Activated B cell treated with CpG ODN at 0.5 μM for 24 hours (primary cell): ENCODE data around the gene PRSS16. TPM values are rescaled to one million over a fixed set of nuclear protein-coding genes. Genes with fewer than 3 reads are reported as not detected.
A peak's percentile ranks its signal among the peaks of the same experiment; 100 is the strongest.

Experiments
- ATAC-seq: fragments of 200-7000 bp; cut with Tn5 transposase; one replicate; pipeline ENCODE4 v1.10.0; 2021; ENCODE audit warnings: low read depth, mild to moderate bottlenecking, moderate library complexity
- CTCF ChIA-PET: fragments of 350-600 bp; sonication (Branson Sonifier 250); formaldehyde crosslinking; loops from one replicate; lab custom pipeline; 2021; ENCODE audit warnings: antibody characterized with exemption; lab: Charles Lee
- POLR2A ChIA-PET: fragments of 350-600 bp; sonication (Branson Sonifier 250); formaldehyde crosslinking; loops from one replicate; lab custom pipeline; 2021; ENCODE audit warnings: antibody characterized with exemption; lab: Charles Lee
- DNase-seq: peaks from one replicate; pipeline ENCODE4 v3.0.0; 2022
- H3K27ac Mint-ChIP-seq: one replicate; pipeline ENCODE4 v1.8.0; 2020; ENCODE audit warnings: mixed read lengths
- H3K27me3 Mint-ChIP-seq: one replicate; pipeline ENCODE4 v1.8.0; 2021; ENCODE audit warnings: mixed read lengths
- H3K36me3 Mint-ChIP-seq: one replicate; pipeline ENCODE4 v1.8.0; 2021; ENCODE audit warnings: low read depth, mixed read lengths
- H3K4me1 Mint-ChIP-seq: one replicate; pipeline ENCODE4 v1.8.0; 2021; ENCODE audit warnings: mixed read lengths
- H3K4me3 Mint-ChIP-seq: one replicate; pipeline ENCODE4 v1.8.0; 2020; ENCODE audit warnings: mild to moderate bottlenecking, mixed read lengths
- H3K9me3 Mint-ChIP-seq: one replicate; pipeline ENCODE4 v1.8.0; 2020; ENCODE audit warnings: mixed read lengths
- intact Hi-C: fragments of 100-400 bp; cut with micrococcal nuclease; formaldehyde crosslinking; loops from one replicate; pipeline ENCODE4 v1.15.1; 2024
- total RNA-seq: library from RNA; stranded (reverse); gene quantifications from 2 replicates; pipeline ENCODE4 v1.2.3, GENCODE V29; 2022
- TF ChIP-seq, protein P1 (sequence below): fragments of 200-600 bp; IDR thresholded peaks from one replicate; pipeline ENCODE4 v1.8.0; 2022; ENCODE audit warnings: antibody characterized with exemption, mild to moderate bottlenecking

The PRSS16 gene
- total RNA-seq, 1 donor from 2014 or later = 0.91 TPM

DNA sequence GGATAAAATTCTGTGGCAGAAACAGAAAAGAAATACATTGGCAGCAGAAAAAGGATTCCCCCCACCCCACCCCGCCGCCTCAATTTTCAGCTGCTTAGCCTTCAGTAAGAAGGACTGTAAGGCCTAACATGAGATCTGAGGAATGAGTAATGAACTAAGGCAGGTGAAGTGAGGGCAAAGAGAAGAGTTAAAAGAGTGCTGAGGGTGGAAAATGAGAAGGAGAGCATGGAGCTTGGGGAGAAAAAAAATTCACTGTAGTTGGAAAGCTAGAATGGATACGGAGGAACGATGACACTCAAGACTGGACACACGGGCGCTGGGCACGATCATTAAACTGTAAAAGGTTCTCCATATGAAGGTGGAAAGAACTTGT is 50.0 kb downstream of the PRSS16 start:
- H3K4me3 Mint-ChIP-seq = no peak overlapping the region
- H3K27ac Mint-ChIP-seq = peak overlapping the region; percentile 33
- H3K27me3 Mint-ChIP-seq = peaks cover 71% of the 10 kb centered on the region
- ATAC-seq = no peak
- intact Hi-C loops = loop anchor here (5.0 to 10.0 kb wide), 3 partner anchors 60 to 973 kb away; no protein-coding TSS in a partner anchor
- POLR2A ChIA-PET = no interaction called here
- peaks cover 21% of the 10 kb centered on the region for H3K9me3 Mint-ChIP-seq
- no peak for DNase-seq
- no peaks in the 10 kb centered on the region for H3K4me1 Mint-ChIP-seq
- TF ChIP-seq, protein P1, sequence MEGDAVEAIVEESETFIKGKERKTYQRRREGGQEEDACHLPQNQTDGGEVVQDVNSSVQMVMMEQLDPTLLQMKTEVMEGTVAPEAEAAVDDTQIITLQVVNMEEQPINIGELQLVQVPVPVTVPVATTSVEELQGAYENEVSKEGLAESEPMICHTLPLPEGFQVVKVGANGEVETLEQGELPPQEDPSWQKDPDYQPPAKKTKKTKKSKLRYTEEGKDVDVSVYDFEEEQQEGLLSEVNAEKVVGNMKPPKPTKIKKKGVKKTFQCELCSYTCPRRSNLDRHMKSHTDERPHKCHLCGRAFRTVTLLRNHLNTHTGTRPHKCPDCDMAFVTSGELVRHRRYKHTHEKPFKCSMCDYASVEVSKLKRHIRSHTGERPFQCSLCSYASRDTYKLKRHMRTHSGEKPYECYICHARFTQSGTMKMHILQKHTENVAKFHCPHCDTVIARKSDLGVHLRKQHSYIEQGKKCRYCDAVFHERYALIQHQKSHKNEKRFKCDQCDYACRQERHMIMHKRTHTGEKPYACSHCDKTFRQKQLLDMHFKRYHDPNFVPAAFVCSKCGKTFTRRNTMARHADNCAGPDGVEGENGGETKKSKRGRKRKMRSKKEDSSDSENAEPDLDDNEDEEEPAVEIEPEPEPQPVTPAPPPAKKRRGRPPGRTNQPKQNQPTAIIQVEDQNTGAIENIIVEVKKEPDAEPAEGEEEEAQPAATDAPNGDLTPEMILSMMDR = no peak
- CTCF ChIA-PET = no interaction called here
- H3K36me3 Mint-ChIP-seq = peaks cover 2% of the 10 kb centered on the region

DNA sequence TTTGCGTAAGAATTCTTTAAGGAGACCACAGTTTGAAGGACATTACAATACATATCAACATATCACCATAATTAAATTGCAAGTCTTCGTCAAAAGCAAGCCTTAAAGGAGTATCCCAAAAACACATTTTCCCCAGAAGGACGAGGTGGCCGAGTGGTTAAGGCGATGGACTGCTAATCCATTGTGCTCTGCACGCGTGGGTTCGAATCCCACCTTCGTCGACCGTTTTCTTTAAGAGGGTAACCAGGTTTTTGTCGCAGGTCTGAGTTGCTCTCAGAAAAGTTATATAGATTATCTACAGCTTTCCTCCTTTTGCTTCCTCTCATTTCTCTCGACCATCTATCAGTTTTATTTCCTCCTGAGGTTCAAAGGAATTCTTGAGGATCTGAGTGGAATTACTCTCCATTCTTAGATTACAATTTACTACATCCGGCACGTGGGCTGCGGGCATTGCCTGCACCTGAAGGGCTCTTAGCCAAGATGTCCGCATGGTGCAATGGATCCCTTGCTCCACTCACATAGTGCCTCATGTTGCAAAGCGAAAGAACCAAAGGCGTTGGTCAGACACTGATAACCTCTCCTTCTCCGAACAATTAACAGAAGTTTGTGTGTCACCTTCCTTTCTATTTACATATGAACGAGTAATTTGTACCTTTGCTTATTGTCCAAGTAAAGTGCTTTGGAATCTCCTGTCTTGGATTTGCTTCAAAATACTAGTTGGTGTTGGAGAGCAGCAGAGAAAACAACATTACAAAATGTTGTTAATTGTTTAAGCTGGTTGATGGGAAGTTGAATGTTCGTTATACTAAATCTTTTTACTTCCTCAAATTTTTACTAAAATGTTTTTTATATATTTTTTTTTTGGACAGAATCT is 50.6 kb downstream of the PRSS16 start:
- Mint-ChIP-seq H3K9me3 (peaks cover 21% of the 10 kb centered on the region), H3K27ac (peak overlapping the region; percentile 33), H3K27me3 (peaks cover 75% of the 10 kb centered on the region), H3K4me3 (no peak overlapping the region), H3K36me3 (peaks cover 2% of the 10 kb centered on the region), H3K4me1 (no peaks in the 10 kb centered on the region)
- no peak for ATAC-seq
- POLR2A ChIA-PET = no interaction called here
- no peak for DNase-seq
- intact Hi-C loops = loop anchor here (5.0 to 10.0 kb wide), 3 partner anchors 61 to 973 kb away; no protein-coding TSS in a partner anchor
- CTCF ChIA-PET = interaction anchor here (0.6 kb wide), 1 partner anchor 311 kb away, joined by 3 read pairs; no protein-coding TSS in a partner anchor
- TF ChIP-seq, protein P1 = no peak

DNA sequence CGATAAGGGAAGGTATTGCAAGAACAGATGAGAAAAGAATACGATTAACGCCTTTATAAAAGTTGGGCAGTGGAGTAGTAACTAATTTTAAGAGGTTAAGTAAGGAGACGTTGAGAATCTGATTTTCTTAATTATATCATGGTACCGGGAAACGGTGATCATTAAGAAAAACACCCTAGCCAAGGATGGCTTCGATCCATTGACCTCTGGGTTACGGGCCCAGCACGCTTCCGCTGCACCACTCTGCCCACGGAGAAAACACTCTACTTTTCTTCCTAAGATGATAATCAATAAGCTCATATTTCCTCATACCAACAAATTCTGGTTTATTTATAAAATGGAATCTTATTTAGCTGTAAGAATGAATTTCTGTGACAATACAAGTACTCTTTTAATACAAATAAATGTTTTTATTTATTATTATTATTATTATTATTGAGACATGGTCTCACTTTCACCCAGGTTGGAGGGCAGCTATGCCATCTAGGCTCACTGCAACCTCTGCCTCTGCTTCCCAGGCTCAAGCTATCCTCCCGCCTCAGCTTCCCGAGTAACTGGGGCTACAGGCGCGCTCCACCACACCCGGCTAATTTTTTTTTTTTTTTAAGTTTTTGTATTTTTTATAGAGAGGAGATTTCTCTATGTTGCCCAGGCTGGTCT is 56.2 kb downstream of the PRSS16 start:
- POLR2A ChIA-PET = no interaction called here
- H3K36me3 Mint-ChIP-seq = peaks cover 1% of the 10 kb centered on the region
- intact Hi-C loops = no loop called here
- no peak overlapping the region for H3K27ac Mint-ChIP-seq
- no peaks in the 10 kb centered on the region for H3K4me1 Mint-ChIP-seq
- TF ChIP-seq, protein P1 = no peak
- DNase-seq (no peak), ATAC-seq (no peak)
- no peak overlapping the region for H3K4me3 Mint-ChIP-seq
- peaks cover 65% of the 10 kb centered on the region for H3K27me3 Mint-ChIP-seq
- H3K9me3 Mint-ChIP-seq = peaks cover 8% of the 10 kb centered on the region
- CTCF ChIA-PET = interaction anchor here (1.0 kb wide), 1 partner anchor 9 kb away, joined by 3 read pairs; no protein-coding TSS in a partner anchor

Other genes starting within 250 kb of the PRSS16 start
- gene POM121L2, start 64.6 kb downstream of the PRSS16 start, total RNA-seq = not detected in 2 replicates
- gene ZNF391, start 141.1 kb downstream of the PRSS16 start, total RNA-seq = 4.8 and 5.9 TPM in 2 replicates
- 8.1 and 8.6 TPM in 2 replicates for gene ZNF184, start 225.4 kb downstream of the PRSS16 start, total RNA-seq